Measurements from ENCODE around the gene ASTN2. TPM values are rescaled to one million over a fixed set of nuclear protein-coding genes. Genes with fewer than 3 reads are reported as not detected.

The ASTN2 gene
- polyA plus RNA-seq, 4 donors: 3.0 to 15.2 (median 3.7) TPM

DNA sequence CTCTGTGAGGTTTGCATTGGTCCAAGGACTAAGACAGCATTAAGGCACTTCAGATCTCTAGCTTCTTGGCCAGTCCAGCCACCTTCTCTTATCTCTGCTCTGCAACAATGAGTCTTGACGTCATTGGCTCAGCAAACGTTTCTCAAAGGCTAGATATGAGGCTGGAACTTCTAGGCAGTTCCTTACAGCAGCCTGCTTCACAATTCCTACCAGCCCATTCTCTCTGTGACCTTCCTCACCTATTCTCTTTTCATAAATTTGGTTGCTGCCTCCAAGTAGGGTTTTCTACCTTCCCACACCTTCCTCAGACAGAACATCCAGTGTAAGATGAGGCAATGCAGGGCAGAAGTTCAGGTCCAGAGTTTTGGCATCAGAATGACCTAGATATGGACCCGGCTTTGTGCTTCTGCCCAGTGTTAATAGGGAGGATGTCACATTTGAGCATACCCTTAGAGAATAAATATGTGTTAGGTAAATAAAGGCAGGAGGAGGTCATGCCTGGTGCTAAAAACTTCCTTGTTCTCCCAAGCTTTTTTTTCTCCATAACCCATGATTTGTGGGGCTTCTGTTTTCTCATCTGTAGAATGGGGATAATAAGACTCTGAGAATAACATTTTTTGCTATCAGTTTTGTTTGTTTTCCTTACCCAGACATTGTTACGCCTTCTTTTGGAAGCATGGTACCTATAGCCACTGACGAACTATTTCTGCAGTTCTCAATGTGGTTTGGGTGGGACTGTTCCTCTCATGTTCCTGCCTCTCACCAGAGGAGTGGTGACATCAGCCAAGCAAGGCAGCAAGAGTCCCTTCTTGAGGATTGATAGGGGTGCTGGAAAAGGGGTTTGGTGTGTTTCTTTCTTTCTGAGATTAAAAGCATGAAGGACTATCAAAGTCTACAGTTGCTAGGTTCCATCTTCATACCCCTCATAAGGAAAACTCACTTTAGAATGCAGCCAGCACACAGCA lies 948.3 kb downstream of the ASTN2 start:
- WGBS, 3 donors: 55 to 73% (median 59%) methylated on average over 5 of the region's 5 CpGs
- H3K36me3 ChIP-seq (ENCODE audit: control insufficient read depth in 3 of 3, insufficient read depth in 2 of 3, low read depth in 1 of 3, low read length in 3 of 3): no peaks in the 10 kb centered on the region
- H3K27me3 ChIP-seq (ENCODE audit: control insufficient read depth in 3 of 3, insufficient read depth in 3 of 3, low read length in 3 of 3): no peaks in the 10 kb centered on the region
- no peak for DNase-seq
- H3K4me1 ChIP-seq (ENCODE audit: control insufficient read depth in 3 of 3, insufficient read depth in 2 of 3, low read depth in 1 of 3, low read length in 2 of 3): no peaks in the 10 kb centered on the region
- H3K9me3 ChIP-seq (ENCODE audit: control insufficient read depth in 2 of 2, insufficient read depth in 1 of 2, low read depth in 1 of 2, low read length in 1 of 2): no peaks in the 10 kb centered on the region
- no peak for FAIRE-seq
- no peak overlapping the region for H3K27ac ChIP-seq (ENCODE audit: low read depth in 1 of 3, low read length in 2 of 3)
- H3K4me3 ChIP-seq (ENCODE audit: low read depth in 1 of 3, low read length in 3 of 3): no peak overlapping the region

DNA sequence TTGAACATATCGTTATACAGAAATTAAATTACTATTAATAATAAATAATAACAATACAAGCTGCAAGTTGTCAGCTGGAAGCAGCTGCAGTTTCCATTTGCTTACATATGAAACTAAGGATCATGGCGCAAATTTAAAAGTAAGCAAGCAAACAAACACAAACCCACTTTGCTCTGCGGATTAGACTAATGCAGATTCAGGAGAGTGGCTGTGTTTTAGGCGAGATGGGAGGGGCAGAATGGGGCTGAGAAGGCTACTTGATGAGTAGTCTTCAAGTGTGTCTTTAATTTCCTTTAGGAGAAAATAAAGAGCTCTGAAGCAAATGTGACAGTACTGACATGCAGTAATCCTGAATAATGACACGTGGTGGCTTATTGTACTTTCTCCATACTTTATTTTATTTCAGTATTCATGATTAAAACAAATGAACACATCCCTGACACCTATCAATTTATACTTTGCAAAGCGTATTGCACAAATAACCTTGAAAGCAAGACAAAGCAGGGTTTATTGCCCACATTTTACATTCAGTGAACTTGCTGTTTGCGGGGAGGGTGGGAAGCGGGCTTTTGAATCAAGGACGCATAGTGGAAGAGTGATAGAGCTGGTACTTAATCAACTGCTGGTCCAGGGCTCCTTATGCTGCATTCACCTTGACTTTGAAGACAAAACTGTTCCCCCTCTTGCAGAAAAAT lies 949.1 kb downstream of the ASTN2 start:
- Histone ChIP-seq H3K27ac (ENCODE audit: low read depth in 1 of 3, low read length in 2 of 3) (no peak overlapping the region), H3K9me3 (ENCODE audit: control insufficient read depth in 2 of 2, insufficient read depth in 1 of 2, low read depth in 1 of 2, low read length in 1 of 2) (no peaks in the 10 kb centered on the region), H3K36me3 (ENCODE audit: control insufficient read depth in 3 of 3, insufficient read depth in 2 of 3, low read depth in 1 of 3, low read length in 3 of 3) (no peaks in the 10 kb centered on the region), H3K4me1 (ENCODE audit: control insufficient read depth in 3 of 3, insufficient read depth in 2 of 3, low read depth in 1 of 3, low read length in 2 of 3) (no peaks in the 10 kb centered on the region), H3K27me3 (ENCODE audit: control insufficient read depth in 3 of 3, insufficient read depth in 3 of 3, low read length in 3 of 3) (no peaks in the 10 kb centered on the region), H3K4me3 (ENCODE audit: low read depth in 1 of 3, low read length in 3 of 3) (no peak overlapping the region)
- DNase-seq (no peak), FAIRE-seq (no peak)
- WGBS, 3 donors: 80 to 94% (median 85%) methylated on average over 9 of the region's 9 CpGs

DNA sequence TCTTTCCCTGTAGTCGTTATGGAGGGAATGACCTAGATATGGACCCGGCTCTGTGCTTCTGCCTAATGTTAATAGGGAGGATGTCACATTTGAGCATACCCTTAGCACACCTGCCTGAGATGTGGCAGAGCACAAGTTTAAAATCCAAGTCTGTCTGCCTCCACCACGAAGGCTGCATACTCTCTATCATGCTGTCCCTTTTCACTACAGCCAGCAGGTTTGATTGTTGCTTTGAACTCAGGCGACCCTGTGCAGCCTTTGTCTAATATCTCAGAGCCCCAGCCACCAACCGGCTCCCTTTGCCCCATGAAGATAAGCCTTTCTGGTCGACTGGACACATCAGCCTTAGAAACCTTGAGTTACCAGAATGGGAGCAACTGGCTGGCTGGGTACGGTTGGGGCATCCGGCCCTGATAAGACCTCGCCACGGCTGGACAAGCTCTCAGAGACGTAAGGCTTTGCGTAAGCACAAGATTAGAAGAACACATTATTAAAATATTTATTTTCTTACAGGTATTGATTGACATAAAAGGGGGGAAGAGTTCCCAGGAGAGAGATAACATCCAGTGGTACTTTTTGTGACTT lies 949.8 kb downstream of the ASTN2 start:
- WGBS, 3 donors: 74 to 78% (median 77%) methylated on average over 12 of the region's 12 CpGs
- no peak overlapping the region for H3K27ac ChIP-seq (ENCODE audit: low read depth in 1 of 3, low read length in 2 of 3)
- no peak for DNase-seq
- H3K4me1 ChIP-seq (ENCODE audit: control insufficient read depth in 3 of 3, insufficient read depth in 2 of 3, low read depth in 1 of 3, low read length in 2 of 3): no peaks in the 10 kb centered on the region
- no peaks in the 10 kb centered on the region for H3K36me3 ChIP-seq (ENCODE audit: control insufficient read depth in 3 of 3, insufficient read depth in 2 of 3, low read depth in 1 of 3, low read length in 3 of 3)
- H3K4me3 ChIP-seq (ENCODE audit: low read depth in 1 of 3, low read length in 3 of 3): no peak overlapping the region
- no peaks in the 10 kb centered on the region for H3K9me3 ChIP-seq (ENCODE audit: control insufficient read depth in 2 of 2, insufficient read depth in 1 of 2, low read depth in 1 of 2, low read length in 1 of 2)
- H3K27me3 ChIP-seq (ENCODE audit: control insufficient read depth in 3 of 3, insufficient read depth in 3 of 3, low read length in 3 of 3): no peaks in the 10 kb centered on the region
- no peak for FAIRE-seq

DNA sequence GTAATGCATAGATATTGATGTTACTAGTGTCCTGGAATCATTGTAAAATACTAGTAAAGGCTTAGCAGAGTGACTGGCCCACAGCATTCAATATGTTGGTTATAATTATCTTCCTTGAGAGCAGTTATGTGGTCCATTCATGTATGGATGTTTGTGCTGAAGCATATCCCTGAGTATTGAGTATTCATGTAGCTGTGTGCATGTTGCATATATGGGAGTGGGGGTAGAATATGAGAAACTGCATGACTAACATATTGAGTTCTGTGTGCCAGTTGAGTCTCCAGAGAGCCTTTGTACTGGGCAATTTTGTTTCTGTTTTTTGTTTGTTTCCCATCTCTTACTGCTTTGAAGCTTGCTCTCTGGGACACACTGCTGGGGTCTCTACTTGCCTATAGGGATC lies 950.4 kb downstream of the ASTN2 start:
- H3K27me3 ChIP-seq (ENCODE audit: control insufficient read depth in 3 of 3, insufficient read depth in 3 of 3, low read length in 3 of 3): no peaks in the 10 kb centered on the region
- no peak for FAIRE-seq
- no peak overlapping the region for H3K4me3 ChIP-seq (ENCODE audit: low read depth in 1 of 3, low read length in 3 of 3)
- no peaks in the 10 kb centered on the region for H3K36me3 ChIP-seq (ENCODE audit: control insufficient read depth in 3 of 3, insufficient read depth in 2 of 3, low read depth in 1 of 3, low read length in 3 of 3)
- no peaks in the 10 kb centered on the region for H3K4me1 ChIP-seq (ENCODE audit: control insufficient read depth in 3 of 3, insufficient read depth in 2 of 3, low read depth in 1 of 3, low read length in 2 of 3)
- H3K9me3 ChIP-seq (ENCODE audit: control insufficient read depth in 2 of 2, insufficient read depth in 1 of 2, low read depth in 1 of 2, low read length in 1 of 2): no peaks in the 10 kb centered on the region
- H3K27ac ChIP-seq (ENCODE audit: low read depth in 1 of 3, low read length in 2 of 3): no peak overlapping the region
- DNase-seq: no peak

DNA sequence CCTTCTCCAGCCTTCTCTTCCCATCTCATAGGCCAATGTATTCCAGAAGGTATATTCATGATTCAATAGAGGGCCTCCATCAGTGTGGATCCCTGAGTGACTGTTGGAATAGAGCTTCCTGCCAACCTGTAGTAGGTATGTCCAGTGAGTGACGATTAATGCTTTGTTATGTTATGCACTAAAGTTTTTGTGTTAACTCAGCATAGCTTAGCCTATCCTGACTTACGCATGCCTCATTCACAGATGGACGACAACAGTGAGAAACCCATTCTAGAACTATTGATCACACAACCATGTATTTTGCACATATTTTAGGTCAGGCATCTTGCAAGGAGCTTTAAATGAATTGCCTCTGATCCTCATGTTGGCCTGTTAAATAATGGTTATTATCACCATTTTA lies 953.2 kb downstream of the ASTN2 start:
- H3K4me1 ChIP-seq (ENCODE audit: control insufficient read depth in 3 of 3, insufficient read depth in 2 of 3, low read depth in 1 of 3, low read length in 2 of 3): no peaks in the 10 kb centered on the region
- WGBS, 3 donors: 93 to 95% (median 95%) methylated on average over 3 of the region's 3 CpGs
- no peaks in the 10 kb centered on the region for H3K27me3 ChIP-seq (ENCODE audit: control insufficient read depth in 3 of 3, insufficient read depth in 3 of 3, low read length in 3 of 3)
- FAIRE-seq (no peak), DNase-seq (no peak)
- no peak overlapping the region for H3K4me3 ChIP-seq (ENCODE audit: low read depth in 1 of 3, low read length in 3 of 3)
- H3K36me3 ChIP-seq (ENCODE audit: control insufficient read depth in 3 of 3, insufficient read depth in 2 of 3, low read depth in 1 of 3, low read length in 3 of 3): no peaks in the 10 kb centered on the region
- no peak overlapping the region for H3K27ac ChIP-seq (ENCODE audit: low read depth in 1 of 3, low read length in 2 of 3)
- peaks cover 0 to under 1% of the 10 kb centered on the region in 2 donors for H3K9me3 ChIP-seq (ENCODE audit: control insufficient read depth in 2 of 2, insufficient read depth in 1 of 2, low read depth in 1 of 2, low read length in 1 of 2)

DNA sequence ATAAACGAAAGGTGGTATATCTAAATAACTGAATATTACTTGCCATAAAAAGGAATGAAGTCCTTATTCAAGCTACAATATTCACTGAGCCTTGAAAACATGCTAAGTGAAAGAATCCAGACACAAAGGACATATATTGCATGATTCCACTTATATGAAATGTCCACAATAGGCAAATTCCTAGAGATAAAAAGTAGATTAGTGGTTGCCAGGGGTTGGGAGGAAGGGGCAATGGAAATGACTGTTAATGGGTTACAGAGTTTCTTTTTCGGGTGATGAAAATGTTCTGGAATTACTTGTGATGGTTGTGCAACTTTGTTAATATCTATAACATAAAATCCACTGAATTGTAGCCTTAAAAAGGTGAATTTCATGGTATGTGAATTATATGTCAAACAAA lies 954.8 kb downstream of the ASTN2 start:
- H3K9me3 ChIP-seq (ENCODE audit: control insufficient read depth in 2 of 2, insufficient read depth in 1 of 2, low read depth in 1 of 2, low read length in 1 of 2): peaks cover 0 to 4% of the 10 kb centered on the region in 2 donors
- no peak for DNase-seq
- 80 to 86% (median 85%) methylated on average over 2 of the region's 2 CpGs for WGBS, 3 donors
- FAIRE-seq: no peak
- no peak overlapping the region for H3K27ac ChIP-seq (ENCODE audit: low read depth in 1 of 3, low read length in 2 of 3)
- no peaks in the 10 kb centered on the region for H3K27me3 ChIP-seq (ENCODE audit: control insufficient read depth in 3 of 3, insufficient read depth in 3 of 3, low read length in 3 of 3)
- no peaks in the 10 kb centered on the region for H3K36me3 ChIP-seq (ENCODE audit: control insufficient read depth in 3 of 3, insufficient read depth in 2 of 3, low read depth in 1 of 3, low read length in 3 of 3)
- H3K4me1 ChIP-seq (ENCODE audit: control insufficient read depth in 3 of 3, insufficient read depth in 2 of 3, low read depth in 1 of 3, low read length in 2 of 3): no peaks in the 10 kb centered on the region
- no peak overlapping the region for H3K4me3 ChIP-seq (ENCODE audit: low read depth in 1 of 3, low read length in 3 of 3)

DNA sequence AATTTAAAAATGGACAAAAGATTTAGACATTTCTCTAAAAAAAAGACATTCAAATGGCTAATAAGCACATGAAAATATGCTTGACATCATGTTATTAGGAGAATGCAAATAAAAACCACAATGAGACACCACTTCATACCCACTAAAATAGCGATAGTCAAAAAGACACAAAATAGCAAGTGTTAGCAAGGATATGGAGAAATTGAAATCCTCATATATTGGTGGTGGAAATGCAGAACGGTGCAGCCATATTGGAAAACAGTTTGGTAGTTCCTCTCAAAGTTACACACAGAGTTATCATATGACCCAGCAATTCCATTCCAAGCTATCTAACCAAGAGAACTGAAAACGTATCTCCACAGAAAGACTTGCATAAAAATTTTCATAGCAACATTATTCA lies 955.3 kb downstream of the ASTN2 start:
- no peak overlapping the region for H3K27ac ChIP-seq (ENCODE audit: low read depth in 1 of 3, low read length in 2 of 3)
- H3K9me3 ChIP-seq (ENCODE audit: control insufficient read depth in 2 of 2, insufficient read depth in 1 of 2, low read depth in 1 of 2, low read length in 1 of 2): peaks cover 0 to 4% of the 10 kb centered on the region in 2 donors
- DNase-seq (no peak), FAIRE-seq (no peak)
- H3K4me3 ChIP-seq (ENCODE audit: low read depth in 1 of 3, low read length in 3 of 3): no peak overlapping the region
- H3K27me3 ChIP-seq (ENCODE audit: control insufficient read depth in 3 of 3, insufficient read depth in 3 of 3, low read length in 3 of 3): no peaks in the 10 kb centered on the region
- H3K36me3 ChIP-seq (ENCODE audit: control insufficient read depth in 3 of 3, insufficient read depth in 2 of 3, low read depth in 1 of 3, low read length in 3 of 3): no peaks in the 10 kb centered on the region
- WGBS, 3 donors: 85 to 93% (median 89%) methylated on average over 3 of the region's 3 CpGs
- H3K4me1 ChIP-seq (ENCODE audit: control insufficient read depth in 3 of 3, insufficient read depth in 2 of 3, low read depth in 1 of 3, low read length in 2 of 3): no peaks in the 10 kb centered on the region

DNA sequence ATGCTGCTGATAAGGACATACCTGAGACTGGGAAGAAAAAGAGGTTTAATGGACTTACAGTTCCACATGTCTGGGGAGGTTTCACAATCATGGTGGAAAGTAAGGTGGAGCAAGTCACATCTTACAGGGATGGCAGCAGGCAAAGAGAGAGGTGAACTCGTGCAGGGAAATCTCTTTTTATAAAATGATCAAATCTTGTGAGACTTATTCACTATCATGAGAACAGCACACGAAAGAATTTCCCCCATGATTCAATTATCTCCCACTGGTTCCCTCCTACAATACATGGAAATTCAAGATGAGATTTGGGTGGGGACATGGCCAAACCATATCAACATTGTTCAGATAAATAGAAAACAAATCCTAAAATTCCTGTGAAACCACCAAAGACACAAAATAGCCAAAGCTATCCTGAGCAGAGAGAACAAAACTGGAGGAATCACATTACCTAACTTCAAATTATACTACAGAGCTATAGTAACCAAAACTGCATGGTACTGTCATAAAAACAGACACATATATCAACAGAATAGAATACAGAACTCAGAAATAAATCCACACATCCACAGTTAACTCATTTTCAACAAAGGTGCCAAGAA lies 958.3 kb downstream of the ASTN2 start:
- no peak for DNase-seq
- FAIRE-seq: no peak
- Histone ChIP-seq H3K36me3 (ENCODE audit: control insufficient read depth in 3 of 3, insufficient read depth in 2 of 3, low read depth in 1 of 3, low read length in 3 of 3) (no peaks in the 10 kb centered on the region), H3K4me3 (ENCODE audit: low read depth in 1 of 3, low read length in 3 of 3) (no peak overlapping the region), H3K27me3 (ENCODE audit: control insufficient read depth in 3 of 3, insufficient read depth in 3 of 3, low read length in 3 of 3) (no peaks in the 10 kb centered on the region), H3K27ac (ENCODE audit: low read depth in 1 of 3, low read length in 2 of 3) (no peak overlapping the region), H3K4me1 (ENCODE audit: control insufficient read depth in 3 of 3, insufficient read depth in 2 of 3, low read depth in 1 of 3, low read length in 2 of 3) (no peaks in the 10 kb centered on the region), H3K9me3 (ENCODE audit: control insufficient read depth in 2 of 2, insufficient read depth in 1 of 2, low read depth in 1 of 2, low read length in 1 of 2) (peaks cover 0 to 4% of the 10 kb centered on the region in 2 donors)
- WGBS, 3 donors: 79 to 98% (median 90%) methylated on average over 2 of the region's 2 CpGs
